WERI-Rb-1 (cell line): ENCODE measurements around the gene PACSIN3.

Experiments used
- DNase-seq: peaks from one replicate; pipeline ENCODE4 v3.0.0-alpha.2; 2020
- H3K27ac ChIP-seq: fragments of 250-450 bp; sonication (Bioruptor Pico); 2 replicates; pipeline ENCODE4 v1.5.1; 2020; ENCODE audit warnings: mild to moderate bottlenecking, moderate library complexity
- H3K27me3 ChIP-seq: fragments of 250-450 bp; sonication (Bioruptor Pico); 2 replicates; pipeline ENCODE4 v1.5.1; 2021; ENCODE audit warnings: mild to moderate bottlenecking, low read depth, moderate library complexity; ENCODE audit not compliant: insufficient read depth, severe bottlenecking
- H3K36me3 ChIP-seq: fragments of 250-450 bp; sonication (Bioruptor Pico); 2 replicates; pipeline ENCODE4 v1.5.1; 2020; ENCODE audit warnings: mild to moderate bottlenecking, moderate library complexity
- H3K4me3 ChIP-seq: 2 replicates; pipeline ENCODE4 v1.5.1; 2011; ENCODE audit warnings: low read depth, mild to moderate bottlenecking, control low read depth, low read length
- H3K9me3 ChIP-seq: fragments of 250-450 bp; sonication (Bioruptor Pico); 2 replicates; pipeline ENCODE4 v1.5.1; 2021; ENCODE audit warnings: mild to moderate bottlenecking, moderate library complexity; ENCODE audit not compliant: severe bottlenecking
- CTCF ChIP-seq: IDR thresholded peaks from 2 replicates; pipeline ENCODE4 v1.5.1; 2011; ENCODE audit warnings: low read depth, mild to moderate bottlenecking, control low read depth, inconsistent platforms, low read length

The PACSIN3 gene

GRCh38 chr11:47166368-47166767, 19.9 kb downstream of the PACSIN3 start:
- Histone ChIP-seq H3K9me3 (no peaks in the 10 kb centered on the region), H3K27me3 (no peaks in the 10 kb centered on the region), H3K4me3 (no peak overlapping the region), H3K27ac (no peak overlapping the region), H3K36me3 (peaks cover 80% of the 10 kb centered on the region)
- DNase-seq = no peak
- TF ChIP-seq CTCF = no peak

GRCh38 chr11:47165253-47165840, 20.9 kb downstream of the PACSIN3 start:
- TF ChIP-seq CTCF = no peak
- H3K36me3 ChIP-seq = peaks cover 70% of the 10 kb centered on the region
- H3K4me3 ChIP-seq = no peak overlapping the region
- no peak for DNase-seq
- no peaks in the 10 kb centered on the region for H3K9me3 ChIP-seq
- H3K27me3 ChIP-seq = no peaks in the 10 kb centered on the region
- H3K27ac ChIP-seq = no peak overlapping the region

- Histone ChIP-seq H3K9me3 (no peaks in the 10 kb centered on the region), H3K36me3 (peaks cover 60% of the 10 kb centered on the region), H3K4me3 (no peak overlapping the region), H3K27ac (no peak overlapping the region), H3K27me3 (no peaks in the 10 kb centered on the region)
- no peak for DNase-seq
- no peak for TF ChIP-seq CTCF
These were observed 21.9 kb downstream of the PACSIN3 start for GRCh38 chr11:47164321-47164720.

- H3K36me3 ChIP-seq = peaks cover 56% of the 10 kb centered on the region
- no peak overlapping the region for H3K4me3 ChIP-seq
- H3K27ac ChIP-seq = no peak overlapping the region
- no peak for DNase-seq
- H3K9me3 ChIP-seq = no peaks in the 10 kb centered on the region
- H3K27me3 ChIP-seq = no peaks in the 10 kb centered on the region
- TF ChIP-seq CTCF = no peak
These were observed 22.3 kb downstream of the PACSIN3 start for GRCh38 chr11:47163898-47164297.

GRCh38 chr11:47163193-47163592, 23.0 kb downstream of the PACSIN3 start:
- H3K27me3 ChIP-seq = no peaks in the 10 kb centered on the region
- DNase-seq = no peak
- peaks cover 49% of the 10 kb centered on the region for H3K36me3 ChIP-seq
- TF ChIP-seq CTCF = no peak
- no peaks in the 10 kb centered on the region for H3K9me3 ChIP-seq
- H3K4me3 ChIP-seq = no peak overlapping the region
- H3K27ac ChIP-seq = no peak overlapping the region

GRCh38 chr11:47162426-47162825, 23.8 kb downstream of the PACSIN3 start:
- Histone ChIP-seq H3K27ac (no peak overlapping the region), H3K9me3 (no peaks in the 10 kb centered on the region), H3K4me3 (no peak overlapping the region), H3K27me3 (no peaks in the 10 kb centered on the region), H3K36me3 (peaks cover 42% of the 10 kb centered on the region)
- no peak for TF ChIP-seq CTCF
- no peak for DNase-seq
